NB4 (cell line): ENCODE measurements around the gene MX1.

Experiments
- MYC ChIP-seq: IDR thresholded peaks from 2 replicates; pipeline ENCODE4 v1.6.1; 2011; ENCODE audit warnings: low read depth, low read length
- POLR2A ChIP-seq: IDR thresholded peaks from 2 replicates; pipeline ENCODE4 v1.6.1; 2011; ENCODE audit warnings: mild to moderate bottlenecking; ENCODE audit not compliant: insufficient read length; ENCODE audit errors: extremely low read depth
- TF ChIP-seq, protein P1 (sequence below): IDR thresholded peaks from one replicate; pipeline ENCODE4 v1.5.1; 2012; ENCODE audit warnings: low read depth, low read length
- TF ChIP-seq, protein P2 (sequence below): IDR thresholded peaks from 2 replicates; pipeline ENCODE4 v1.6.1; 2011; ENCODE audit warnings: low read depth, low read length

DNA sequence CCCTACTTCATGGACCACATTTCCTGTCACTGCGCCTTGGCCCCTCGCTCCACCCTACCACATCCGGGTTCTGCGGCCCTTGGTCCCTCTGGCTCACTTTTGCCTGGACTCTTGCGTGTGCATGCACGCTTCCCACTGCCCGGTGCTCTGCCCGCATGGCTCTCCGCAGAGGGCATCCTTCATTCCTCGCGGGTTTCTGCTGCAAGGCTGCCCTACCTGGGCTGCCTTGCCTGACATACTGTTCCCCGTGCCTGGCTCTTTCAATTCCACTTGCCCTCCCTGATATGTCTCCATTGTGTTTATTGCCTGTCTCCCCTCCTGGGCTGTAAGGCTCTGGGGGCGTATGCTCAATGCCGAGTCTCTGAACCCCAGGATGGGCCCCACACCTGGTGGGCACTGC, 37.8 kb upstream of the MX1 start:
- TF ChIP-seq, protein P1, sequence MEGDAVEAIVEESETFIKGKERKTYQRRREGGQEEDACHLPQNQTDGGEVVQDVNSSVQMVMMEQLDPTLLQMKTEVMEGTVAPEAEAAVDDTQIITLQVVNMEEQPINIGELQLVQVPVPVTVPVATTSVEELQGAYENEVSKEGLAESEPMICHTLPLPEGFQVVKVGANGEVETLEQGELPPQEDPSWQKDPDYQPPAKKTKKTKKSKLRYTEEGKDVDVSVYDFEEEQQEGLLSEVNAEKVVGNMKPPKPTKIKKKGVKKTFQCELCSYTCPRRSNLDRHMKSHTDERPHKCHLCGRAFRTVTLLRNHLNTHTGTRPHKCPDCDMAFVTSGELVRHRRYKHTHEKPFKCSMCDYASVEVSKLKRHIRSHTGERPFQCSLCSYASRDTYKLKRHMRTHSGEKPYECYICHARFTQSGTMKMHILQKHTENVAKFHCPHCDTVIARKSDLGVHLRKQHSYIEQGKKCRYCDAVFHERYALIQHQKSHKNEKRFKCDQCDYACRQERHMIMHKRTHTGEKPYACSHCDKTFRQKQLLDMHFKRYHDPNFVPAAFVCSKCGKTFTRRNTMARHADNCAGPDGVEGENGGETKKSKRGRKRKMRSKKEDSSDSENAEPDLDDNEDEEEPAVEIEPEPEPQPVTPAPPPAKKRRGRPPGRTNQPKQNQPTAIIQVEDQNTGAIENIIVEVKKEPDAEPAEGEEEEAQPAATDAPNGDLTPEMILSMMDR, result no peak
- TF ChIP-seq POLR2A (no peak), MYC (no peak)
- TF ChIP-seq, protein P2, sequence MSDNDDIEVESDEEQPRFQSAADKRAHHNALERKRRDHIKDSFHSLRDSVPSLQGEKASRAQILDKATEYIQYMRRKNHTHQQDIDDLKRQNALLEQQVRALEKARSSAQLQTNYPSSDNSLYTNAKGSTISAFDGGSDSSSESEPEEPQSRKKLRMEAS, result no peak
